Testis (tissue), 2 donors: Measurements from ENCODE around the gene VOPP1.

Experiments used
- CTCF ChIP-seq, 3 experiments: fragments of 450-650 bp in 2 of 3; fragments of 200-600 bp in 1 of 3; sonication (generic) in 1 of 3; IDR thresholded peaks; one replicate each; pipeline ENCODE4 v1.5.1; 2016 to 2019; ENCODE audit warnings: antibody characterized with exemption in 3 of 3, mild to moderate bottlenecking in 2 of 3, moderate library complexity in 1 of 3
- POLR2A ChIP-seq: fragments of 450-650 bp; IDR thresholded peaks from one replicate; pipeline ENCODE4 v1.6.1; 2017; ENCODE audit warnings: antibody characterized with exemption, mild to moderate bottlenecking, moderate library complexity

GRCh38 chr7:55441002-55441401, 131.3 kb downstream of the VOPP1 start:
- TF ChIP-seq POLR2A (no peak), CTCF (IDR thresholded peaks at IDR 0.05) (no peak)
